ENCODE results near the gene MTHFD2L. TPM values are rescaled to one million over a fixed set of nuclear protein-coding genes. Genes with fewer than 3 reads are reported as not detected.

The MTHFD2L gene
- total and polyA plus RNA-seq, 4 donors = 27.2 to 48.1 (median 38.3) TPM

- Histone ChIP-seq H3K4me3 (ENCODE audit: low read depth, low read length) (no peak within 1 kb of the TSS), H3K36me3 (ENCODE audit: control insufficient read depth, insufficient read depth, low read length) (no peaks in the 10 kb centered on the region), H3K4me1 (ENCODE audit: control insufficient read depth, insufficient read depth, low read length) (no peaks in the 10 kb centered on the region)
These were observed 150.3 kb downstream of the MTHFD2L start, which contains the start of gene EPGN for GRCh38 chr4:74308215-74308614. EPGN (plus strand) TSS chr4:74308470; CDS start chr4:74308534, 64 bp downstream.

GRCh38 chr4:74309223-74309622 is 151.3 kb downstream of the MTHFD2L start:
- H3K9me3 ChIP-seq (ENCODE audit: control insufficient read depth, insufficient read depth, low read length) = no peaks in the 10 kb centered on the region

More at GRCh38 chr4:74308215-74308614, 150.3 kb downstream of the MTHFD2L start, which contains the start of gene EPGN:
- no peak for DNase-seq (ENCODE audit: low read depth in 4 of 6, low spot score in 6 of 6)
- no peaks in the 10 kb centered on the region for H3K9me3 ChIP-seq (ENCODE audit: control insufficient read depth, insufficient read depth, low read length)
- no peaks in the 10 kb centered on the region for H3K27me3 ChIP-seq (ENCODE audit: control insufficient read depth, insufficient read depth, low read length)
- H3K27ac ChIP-seq (ENCODE audit: low read depth, low read length) = no peak within 1 kb of the TSS
- no CpG with 5 or more reads among the region's 5 CpGs for WGBS (ENCODE audit: insufficient coverage)

GRCh38 chr4:74311696-74312313 is 153.9 kb downstream of the MTHFD2L start:
- Histone ChIP-seq H3K4me1 (ENCODE audit: control insufficient read depth, insufficient read depth, low read length) (no peaks in the 10 kb centered on the region), H3K27me3 (ENCODE audit: control insufficient read depth, insufficient read depth, low read length) (no peaks in the 10 kb centered on the region), H3K4me3 (ENCODE audit: low read depth, low read length) (no peak overlapping the region), H3K36me3 (ENCODE audit: control insufficient read depth, insufficient read depth, low read length) (no peaks in the 10 kb centered on the region), H3K27ac (ENCODE audit: low read depth, low read length) (no peak overlapping the region), H3K9me3 (ENCODE audit: control insufficient read depth, insufficient read depth, low read length) (no peaks in the 10 kb centered on the region)
- WGBS (ENCODE audit: insufficient coverage) = no CpG with 5 or more reads among the region's 4 CpGs
- peak; percentile 19 to 93 (median 66) for DNase-seq (ENCODE audit: low read depth in 4 of 6, low spot score in 6 of 6)

More at GRCh38 chr4:74309223-74309622, 151.3 kb downstream of the MTHFD2L start:
- Histone ChIP-seq H3K27me3 (ENCODE audit: control insufficient read depth, insufficient read depth, low read length) (no peaks in the 10 kb centered on the region), H3K4me3 (ENCODE audit: low read depth, low read length) (no peak overlapping the region), H3K27ac (ENCODE audit: low read depth, low read length) (no peak overlapping the region), H3K36me3 (ENCODE audit: control insufficient read depth, insufficient read depth, low read length) (no peaks in the 10 kb centered on the region), H3K4me1 (ENCODE audit: control insufficient read depth, insufficient read depth, low read length) (no peaks in the 10 kb centered on the region)
- DNase-seq (ENCODE audit: low read depth in 4 of 6, low spot score in 6 of 6) = no peak

GRCh38 chr4:74314329-74314728 is 156.4 kb downstream of the MTHFD2L start:
- WGBS (ENCODE audit: insufficient coverage) = no CpG with 5 or more reads among the region's 2 CpGs
- Histone ChIP-seq H3K9me3 (ENCODE audit: control insufficient read depth, insufficient read depth, low read length) (no peaks in the 10 kb centered on the region), H3K36me3 (ENCODE audit: control insufficient read depth, insufficient read depth, low read length) (no peaks in the 10 kb centered on the region), H3K4me3 (ENCODE audit: low read depth, low read length) (no peak overlapping the region), H3K27ac (ENCODE audit: low read depth, low read length) (no peak overlapping the region), H3K4me1 (ENCODE audit: control insufficient read depth, insufficient read depth, low read length) (no peaks in the 10 kb centered on the region), H3K27me3 (ENCODE audit: control insufficient read depth, insufficient read depth, low read length) (no peaks in the 10 kb centered on the region)
- no peak for DNase-seq (ENCODE audit: low read depth in 4 of 6, low spot score in 6 of 6)

GRCh38 chr4:74314944-74315343 is 157.0 kb downstream of the MTHFD2L start:
- Histone ChIP-seq H3K4me1 (ENCODE audit: control insufficient read depth, insufficient read depth, low read length) (no peaks in the 10 kb centered on the region), H3K4me3 (ENCODE audit: low read depth, low read length) (no peak overlapping the region), H3K36me3 (ENCODE audit: control insufficient read depth, insufficient read depth, low read length) (no peaks in the 10 kb centered on the region), H3K27ac (ENCODE audit: low read depth, low read length) (no peak overlapping the region), H3K27me3 (ENCODE audit: control insufficient read depth, insufficient read depth, low read length) (no peaks in the 10 kb centered on the region), H3K9me3 (ENCODE audit: control insufficient read depth, insufficient read depth, low read length) (no peaks in the 10 kb centered on the region)
- no peak for DNase-seq (ENCODE audit: low read depth in 4 of 6, low spot score in 6 of 6)
- no CpG with 5 or more reads among the region's 2 CpGs for WGBS (ENCODE audit: insufficient coverage)

GRCh38 chr4:74315376-74315775 is 157.5 kb downstream of the MTHFD2L start:
- H3K4me3 ChIP-seq (ENCODE audit: low read depth, low read length) = no peak overlapping the region
- WGBS (ENCODE audit: insufficient coverage) = no CpG with 5 or more reads among the region's 5 CpGs
- no peaks in the 10 kb centered on the region for H3K36me3 ChIP-seq (ENCODE audit: control insufficient read depth, insufficient read depth, low read length)
- H3K27me3 ChIP-seq (ENCODE audit: control insufficient read depth, insufficient read depth, low read length) = no peaks in the 10 kb centered on the region
- no peak overlapping the region for H3K27ac ChIP-seq (ENCODE audit: low read depth, low read length)
- H3K9me3 ChIP-seq (ENCODE audit: control insufficient read depth, insufficient read depth, low read length) = no peaks in the 10 kb centered on the region
- DNase-seq (ENCODE audit: low read depth in 4 of 6, low spot score in 6 of 6) = no peak
- no peaks in the 10 kb centered on the region for H3K4me1 ChIP-seq (ENCODE audit: control insufficient read depth, insufficient read depth, low read length)

- Histone ChIP-seq H3K27me3 (ENCODE audit: control insufficient read depth, insufficient read depth, low read length) (no peaks in the 10 kb centered on the region), H3K36me3 (ENCODE audit: control insufficient read depth, insufficient read depth, low read length) (no peaks in the 10 kb centered on the region), H3K27ac (ENCODE audit: low read depth, low read length) (no peak overlapping the region), H3K9me3 (ENCODE audit: control insufficient read depth, insufficient read depth, low read length) (no peaks in the 10 kb centered on the region), H3K4me3 (ENCODE audit: low read depth, low read length) (no peak overlapping the region), H3K4me1 (ENCODE audit: control insufficient read depth, insufficient read depth, low read length) (no peaks in the 10 kb centered on the region)
- DNase-seq (ENCODE audit: low read depth in 4 of 6, low spot score in 6 of 6) = no peak
- no CpG with 5 or more reads among the region's 2 CpGs for WGBS (ENCODE audit: insufficient coverage)
These were observed 158.5 kb downstream of the MTHFD2L start for GRCh38 chr4:74316397-74316796.

GRCh38 chr4:74317616-74318246 is 159.8 kb downstream of the MTHFD2L start:
- no CpG with 5 or more reads among the region's 3 CpGs for WGBS (ENCODE audit: insufficient coverage)
- H3K27me3 ChIP-seq (ENCODE audit: control insufficient read depth, insufficient read depth, low read length) = no peaks in the 10 kb centered on the region
- H3K36me3 ChIP-seq (ENCODE audit: control insufficient read depth, insufficient read depth, low read length) = no peaks in the 10 kb centered on the region
- no peaks in the 10 kb centered on the region for H3K4me1 ChIP-seq (ENCODE audit: control insufficient read depth, insufficient read depth, low read length)
- no peak overlapping the region for H3K4me3 ChIP-seq (ENCODE audit: low read depth, low read length)
- peak in 1 of 6 donors; percentile 17 for DNase-seq (ENCODE audit: low read depth in 4 of 6, low spot score in 6 of 6)
- H3K27ac ChIP-seq (ENCODE audit: low read depth, low read length) = no peak overlapping the region
- H3K9me3 ChIP-seq (ENCODE audit: control insufficient read depth, insufficient read depth, low read length) = no peaks in the 10 kb centered on the region

- Histone ChIP-seq H3K4me1 (ENCODE audit: control insufficient read depth, insufficient read depth, low read length) (no peaks in the 10 kb centered on the region), H3K4me3 (ENCODE audit: low read depth, low read length) (no peak overlapping the region), H3K27ac (ENCODE audit: low read depth, low read length) (no peak overlapping the region), H3K36me3 (ENCODE audit: control insufficient read depth, insufficient read depth, low read length) (no peaks in the 10 kb centered on the region), H3K9me3 (ENCODE audit: control insufficient read depth, insufficient read depth, low read length) (no peaks in the 10 kb centered on the region), H3K27me3 (ENCODE audit: control insufficient read depth, insufficient read depth, low read length) (no peaks in the 10 kb centered on the region)
- WGBS (ENCODE audit: insufficient coverage) = no CpG with 5 or more reads among the region's 2 CpGs
- DNase-seq (ENCODE audit: low read depth in 4 of 6, low spot score in 6 of 6) = no peak
These were observed 160.4 kb downstream of the MTHFD2L start for GRCh38 chr4:74318276-74318675.

- WGBS (ENCODE audit: insufficient coverage) = 100% methylated on average over 3 of the region's 6 CpGs
- no peaks in the 10 kb centered on the region for H3K27me3 ChIP-seq (ENCODE audit: control insufficient read depth, insufficient read depth, low read length)
These were observed 161.6 kb downstream of the MTHFD2L start for GRCh38 chr4:74319470-74319869.

More at GRCh38 chr4:74319470-74319869, 161.6 kb downstream of the MTHFD2L start:
- Histone ChIP-seq H3K9me3 (ENCODE audit: control insufficient read depth, insufficient read depth, low read length) (no peaks in the 10 kb centered on the region), H3K4me1 (ENCODE audit: control insufficient read depth, insufficient read depth, low read length) (no peaks in the 10 kb centered on the region), H3K36me3 (ENCODE audit: control insufficient read depth, insufficient read depth, low read length) (no peaks in the 10 kb centered on the region), H3K27ac (ENCODE audit: low read depth, low read length) (no peak overlapping the region), H3K4me3 (ENCODE audit: low read depth, low read length) (no peak overlapping the region)
- DNase-seq (ENCODE audit: low read depth in 4 of 6, low spot score in 6 of 6) = no peak

All from spinal cord (tissue), 10 donors.